HUES6 (cell line): ENCODE data around the gene IL3.

Experiments used
- H3K27ac ChIP-seq: 2 replicates; pipeline ENCODE4 v1.7.0; 2013; ENCODE audit warnings: low read depth, mild to moderate bottlenecking, low read length, inconsistent platforms
- H3K27me3 ChIP-seq: 2 replicates; pipeline ENCODE4 v1.6.1; 2013; ENCODE audit warnings: low read length; ENCODE audit not compliant: control insufficient read depth, insufficient read depth
- H3K36me3 ChIP-seq: 2 replicates; pipeline ENCODE4 v1.6.1; 2013; ENCODE audit warnings: low read length; ENCODE audit not compliant: control insufficient read depth, insufficient read depth
- H3K4me1 ChIP-seq: 2 replicates; pipeline ENCODE4 v1.6.1; 2013; ENCODE audit warnings: low read length; ENCODE audit not compliant: control insufficient read depth, insufficient read depth
- H3K4me3 ChIP-seq: 2 replicates; pipeline ENCODE4 v1.5.1; 2013; ENCODE audit warnings: low read depth, low read length
- H3K9ac ChIP-seq: one replicate; pipeline ENCODE4 v1.6.1; 2013; ENCODE audit warnings: mild to moderate bottlenecking, low read length
- H3K9me3 ChIP-seq: 2 replicates; pipeline ENCODE4 v1.6.1; 2013; ENCODE audit warnings: low read depth, low read length; ENCODE audit not compliant: control insufficient read depth, insufficient read depth

Gene IL3

GRCh38 chr5:132085686-132086085, 25.2 kb downstream of the IL3 start:
- H3K27me3 ChIP-seq: no peaks in the 10 kb centered on the region; the same call in 1 of the 2 replicates
- H3K27ac ChIP-seq: no peak overlapping the region
- H3K4me3 ChIP-seq: no peak overlapping the region
- no peaks in the 10 kb centered on the region for H3K4me1 ChIP-seq
- no peaks in the 10 kb centered on the region for H3K36me3 ChIP-seq
- no peaks in the 10 kb centered on the region for H3K9me3 ChIP-seq
- no peak overlapping the region for H3K9ac ChIP-seq

GRCh38 chr5:132086277-132086794, 25.9 kb downstream of the IL3 start:
- Histone ChIP-seq H3K9me3 (no peaks in the 10 kb centered on the region), H3K4me3 (no peak overlapping the region), H3K9ac (no peak overlapping the region), H3K4me1 (no peaks in the 10 kb centered on the region), H3K27me3 (no peaks in the 10 kb centered on the region; the same call in 1 of the 2 replicates), H3K36me3 (no peaks in the 10 kb centered on the region), H3K27ac (no peak overlapping the region)

GRCh38 chr5:132087176-132087575, 26.7 kb downstream of the IL3 start:
- Histone ChIP-seq H3K27me3 (no peaks in the 10 kb centered on the region; the same call in 1 of the 2 replicates), H3K27ac (no peak overlapping the region)

GRCh38 chr5:132087661-132088060, 27.2 kb downstream of the IL3 start:
- Histone ChIP-seq H3K27me3 (no peaks in the 10 kb centered on the region; the same call in 1 of the 2 replicates), H3K4me1 (no peaks in the 10 kb centered on the region), H3K9ac (no peak overlapping the region), H3K4me3 (no peak overlapping the region), H3K36me3 (no peaks in the 10 kb centered on the region), H3K27ac (no peak overlapping the region), H3K9me3 (no peaks in the 10 kb centered on the region)

More at GRCh38 chr5:132087176-132087575, 26.7 kb downstream of the IL3 start:
- Histone ChIP-seq H3K4me3 (no peak overlapping the region), H3K36me3 (no peaks in the 10 kb centered on the region), H3K9ac (no peak overlapping the region), H3K9me3 (no peaks in the 10 kb centered on the region), H3K4me1 (no peaks in the 10 kb centered on the region)

GRCh38 chr5:132089363-132089762, 28.9 kb downstream of the IL3 start:
- H3K4me3 ChIP-seq: no peak overlapping the region
- H3K36me3 ChIP-seq: no peaks in the 10 kb centered on the region
- H3K9ac ChIP-seq: no peak overlapping the region
- no peaks in the 10 kb centered on the region for H3K4me1 ChIP-seq
- H3K27me3 ChIP-seq: no peaks in the 10 kb centered on the region; the same call in 1 of the 2 replicates
- no peaks in the 10 kb centered on the region for H3K9me3 ChIP-seq
- H3K27ac ChIP-seq: no peak overlapping the region

GRCh38 chr5:132090107-132090506, 29.7 kb downstream of the IL3 start:
- Histone ChIP-seq H3K27ac (no peak overlapping the region), H3K4me1 (no peaks in the 10 kb centered on the region), H3K9me3 (no peaks in the 10 kb centered on the region), H3K27me3 (no peaks in the 10 kb centered on the region; the same call in 1 of the 2 replicates), H3K9ac (no peak overlapping the region), H3K4me3 (no peak overlapping the region), H3K36me3 (no peaks in the 10 kb centered on the region)

- Histone ChIP-seq H3K4me3 (no peak overlapping the region), H3K9me3 (no peaks in the 10 kb centered on the region), H3K4me1 (no peaks in the 10 kb centered on the region), H3K27me3 (peaks cover 3% of the 10 kb centered on the region; the same call in 1 of the 2 replicates), H3K36me3 (no peaks in the 10 kb centered on the region), H3K27ac (no peak overlapping the region), H3K9ac (no peak overlapping the region)
These were observed 32.8 kb downstream of the IL3 start for GRCh38 chr5:132093271-132093670.

- Histone ChIP-seq H3K4me1 (no peaks in the 10 kb centered on the region), H3K4me3 (no peak overlapping the region), H3K27me3 (peaks cover 3% of the 10 kb centered on the region; the same call in 1 of the 2 replicates), H3K36me3 (no peaks in the 10 kb centered on the region), H3K9me3 (no peaks in the 10 kb centered on the region), H3K9ac (no peak overlapping the region), H3K27ac (no peak overlapping the region)
These were observed 34.1 kb downstream of the IL3 start for GRCh38 chr5:132094393-132095076.

GRCh38 chr5:132095077-132095410, 34.6 kb downstream of the IL3 start:
- Histone ChIP-seq H3K9ac (no peak overlapping the region), H3K27me3 (peaks cover 3% of the 10 kb centered on the region; the same call in 1 of the 2 replicates), H3K4me3 (no peak overlapping the region), H3K9me3 (no peaks in the 10 kb centered on the region), H3K27ac (no peak overlapping the region), H3K4me1 (no peaks in the 10 kb centered on the region), H3K36me3 (no peaks in the 10 kb centered on the region)

- no peaks in the 10 kb centered on the region for H3K9me3 ChIP-seq
- H3K27me3 ChIP-seq: peaks cover 3% of the 10 kb centered on the region; the same call in 1 of the 2 replicates
- H3K9ac ChIP-seq: no peak overlapping the region
- H3K36me3 ChIP-seq: no peaks in the 10 kb centered on the region
- no peak overlapping the region for H3K27ac ChIP-seq
- H3K4me1 ChIP-seq: no peaks in the 10 kb centered on the region
- no peak overlapping the region for H3K4me3 ChIP-seq
These were observed 35.0 kb downstream of the IL3 start for GRCh38 chr5:132095424-132095972.

GRCh38 chr5:132096904-132097303, 36.4 kb downstream of the IL3 start:
- no peak overlapping the region for H3K9ac ChIP-seq
- peaks cover 3% of the 10 kb centered on the region; the same call in 1 of the 2 replicates for H3K27me3 ChIP-seq
- H3K27ac ChIP-seq: no peak overlapping the region
- no peaks in the 10 kb centered on the region for H3K36me3 ChIP-seq
- no peaks in the 10 kb centered on the region for H3K9me3 ChIP-seq
- H3K4me3 ChIP-seq: no peak overlapping the region
- H3K4me1 ChIP-seq: no peaks in the 10 kb centered on the region
